CD14-positive monocyte (primary cell): ENCODE measurements around the gene FBXO10. TPM values are rescaled to one million over a fixed set of nuclear protein-coding genes. Genes with fewer than 3 reads are reported as not detected.
"Not testable (repeated sequence)": the region's sequence is repeated elsewhere in the genome, so short reads cannot be mapped to it uniquely, and the experiment has no call there.

ENCODE experiments used
- DNase-seq, 3 donors: peaks; one replicate each; pipeline ENCODE4 v3.0.0-alpha.2; 2011 to 2022
- H2AFZ ChIP-seq: 2 replicates; pipeline ENCODE4 v1.6.0; 2012; ENCODE audit warnings: mild to moderate bottlenecking, low read depth, low read length, inconsistent platforms; ENCODE audit not compliant: insufficient read depth, poor library complexity, severe bottlenecking
- H3K27ac ChIP-seq, 2 donors: 1 replicate in 1 of 2; 2 replicates in 1 of 2; pipeline ENCODE4 v1.5.1; 2012 to 2013; ENCODE audit warnings: low read length in 2 of 2, control low read depth in 1 of 2, inconsistent platforms in 1 of 2, low read depth in 1 of 2, mild to moderate bottlenecking in 1 of 2
- H3K27me3 ChIP-seq, 2 donors: one replicate each; pipeline versions ENCODE4 v1.6.0 to v1.6.1; 2011 to 2013; ENCODE audit warnings: low read length in 2 of 2; ENCODE audit not compliant: control insufficient read depth in 2 of 2, insufficient read depth in 2 of 2
- H3K36me3 ChIP-seq, 2 donors: replicated peaks in 1 of 2; 1 replicate in 1 of 2; 2 replicates in 1 of 2; pipeline versions ENCODE4 v1.5.1 to v1.6.1; 2012 to 2013; ENCODE audit warnings: low read length in 2 of 2, control low read depth in 1 of 2, inconsistent platforms in 1 of 2, mild to moderate bottlenecking in 1 of 2; ENCODE audit not compliant: insufficient read depth in 2 of 2, control insufficient read depth in 1 of 2
- H3K4me1 ChIP-seq, 2 donors: 1 replicate in 1 of 2; 2 replicates in 1 of 2; pipeline versions ENCODE4 v1.5.1 to v1.6.1; 2012 to 2013; ENCODE audit warnings: low read length in 2 of 2, control low read depth in 1 of 2, inconsistent platforms in 1 of 2, mild to moderate bottlenecking in 1 of 2, moderate library complexity in 1 of 2; ENCODE audit not compliant: insufficient read depth in 2 of 2, control insufficient read depth in 1 of 2
- H3K4me2 ChIP-seq: replicated peaks from 2 replicates; pipeline ENCODE3; 2012; ENCODE audit warnings: low read length, moderate library complexity, mild to moderate bottlenecking; ENCODE audit not compliant: poor library complexity, severe bottlenecking; ENCODE audit errors: extremely low read depth
- H3K4me3 ChIP-seq, 3 experiments: fragments of 200-600 bp in 1 of 3; sonication (generic) in 1 of 3; replicated peaks in 1 of 3; 1 replicate in 2 of 3; 2 replicates in 1 of 3; pipeline ENCODE4 v1.5.1; 2011 to 2013; ENCODE audit warnings: low read length in 3 of 3, mild to moderate bottlenecking in 3 of 3, control low read depth in 2 of 3, low read depth in 2 of 3, inconsistent platforms in 1 of 3, moderate library complexity in 1 of 3
- H3K79me2 ChIP-seq: 2 replicates; pipeline ENCODE4 v1.6.0; 2012; ENCODE audit warnings: mild to moderate bottlenecking, control low read depth, inconsistent platforms, low read length, moderate library complexity; ENCODE audit not compliant: insufficient read depth
- H3K9ac ChIP-seq: 2 replicates; pipeline ENCODE4 v1.6.0; 2017; ENCODE audit warnings: low read length, mild to moderate bottlenecking; ENCODE audit not compliant: insufficient read depth, poor library complexity, severe bottlenecking
- H3K9me3 ChIP-seq, 2 donors: replicated peaks in 1 of 2; 1 replicate in 1 of 2; 2 replicates in 1 of 2; pipeline versions ENCODE4 v1.5.1 to v1.6.1; 2012 to 2013; ENCODE audit warnings: low read length in 2 of 2, control low read depth in 1 of 2; ENCODE audit not compliant: control insufficient read depth in 1 of 2, insufficient read depth in 1 of 2
- H4K20me1 ChIP-seq: 2 replicates; pipeline ENCODE4 v1.6.0; 2012; ENCODE audit warnings: mild to moderate bottlenecking, low read length, control low read depth, moderate library complexity; ENCODE audit not compliant: insufficient read depth
- H3K27ac Mint-ChIP-seq, 7 donors: one replicate each; pipeline ENCODE4 v1.8.0; 2020; ENCODE audit warnings: mild to moderate bottlenecking in 7 of 7, mixed read lengths in 7 of 7, moderate library complexity in 6 of 7, inconsistent platforms in 2 of 7
- H3K27me3 Mint-ChIP-seq, 3 donors: one replicate each; pipeline ENCODE4 v1.8.0; 2021 to 2022; ENCODE audit warnings: low read depth in 3 of 3, mild to moderate bottlenecking in 3 of 3, mixed read lengths in 3 of 3, moderate library complexity in 3 of 3, inconsistent platforms in 1 of 3
- H3K36me3 Mint-ChIP-seq, 2 donors: one replicate each; pipeline ENCODE4 v1.8.0; 2020; ENCODE audit warnings: mixed read lengths in 2 of 2, inconsistent platforms in 1 of 2, mild to moderate bottlenecking in 1 of 2
- H3K4me1 Mint-ChIP-seq: one replicate; pipeline ENCODE4 v1.8.0; 2020; ENCODE audit warnings: mild to moderate bottlenecking, mixed read lengths
- H3K4me3 Mint-ChIP-seq, 2 donors: one replicate each; pipeline ENCODE4 v1.8.0; 2020; ENCODE audit warnings: mild to moderate bottlenecking in 2 of 2, mixed read lengths in 2 of 2, moderate library complexity in 1 of 2
- H3K9me3 Mint-ChIP-seq, 7 donors: one replicate each; pipeline ENCODE4 v1.8.0; 2020 to 2022; ENCODE audit warnings: mixed read lengths in 7 of 7, mild to moderate bottlenecking in 6 of 7, moderate library complexity in 6 of 7, inconsistent platforms in 2 of 7
- CTCF ChIP-seq: fragments of 200-600 bp; IDR thresholded peaks from one replicate; pipeline ENCODE4 v1.8.0; 2022; ENCODE audit warnings: antibody characterized with exemption, mild to moderate bottlenecking
- WGBS: methylation state at CpG from one replicate; pipeline ENCODE4 v1.1.5; 2013; ENCODE audit warnings: missing lambda C conversion rate; ENCODE audit not compliant: insufficient coverage; 5-methylcytosine and 5-hydroxymethylcytosine counted together
- intact Hi-C, 2 donors: fragments of 100-400 bp; cut with micrococcal nuclease; formaldehyde crosslinking; loops; one replicate each; pipeline versions ENCODE4 v1.15.0 to v1.15.1; 2023
- polyA plus RNA-seq, 3 donors: library from polyadenylated mRNA; depleted of rRNA in 1 of 3; unstranded in 2 of 3; stranded (reverse) in 1 of 3; fragments of 300-500 nt in 2 of 3; fragments of >200 nt in 1 of 3; fragmentation: Illumina TruSeq in 2 of 3; gene quantifications; 1 replicate in 2 of 3; 2 replicates in 1 of 3; pipeline ENCODE4 v1.2.3, GENCODE V29; 2012 to 2021

FBXO10 gene
- polyA plus RNA-seq, 3 donors: 0.08 to 1.5 TPM; not detected in 1

DNA sequence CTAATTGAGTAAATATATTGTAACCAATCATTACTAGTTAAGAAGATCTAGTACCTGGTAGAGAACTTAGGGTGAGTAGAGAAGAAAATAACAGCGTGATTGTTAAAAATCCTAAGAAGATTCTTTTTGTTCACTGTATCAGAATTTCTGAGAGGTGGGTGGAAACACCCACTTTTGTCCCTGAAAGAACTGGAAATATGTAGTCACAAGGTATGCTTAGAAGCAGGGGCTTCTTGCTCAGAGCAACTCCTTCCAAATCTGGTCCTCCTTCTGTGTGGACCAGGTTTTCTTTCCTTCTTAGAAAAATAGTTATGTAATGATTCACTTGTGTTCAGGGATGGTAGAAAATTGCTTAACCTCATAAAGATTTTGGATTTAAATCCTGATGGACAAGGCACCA is 28.1 kb upstream of the FBXO10 start:
- Histone ChIP-seq H2AFZ (no peak overlapping the region), H3K9ac (no peak overlapping the region), H3K27me3 (peaks cover 3 to 6% of the 10 kb centered on the region in 2 donors), H3K27ac (no peak overlapping the region), H3K79me2 (no peaks in the 10 kb centered on the region), H3K36me3 (no peaks in the 10 kb centered on the region), H4K20me1 (no peaks in the 10 kb centered on the region), H3K9me3 (no peaks in the 10 kb centered on the region), H3K4me3 (no peak overlapping the region), H3K4me1 (no peaks in the 10 kb centered on the region), H3K4me2 (no peak overlapping the region)
- intact Hi-C loops: loop anchor here in 1 of 2 donors (5.0 kb wide), 1 partner anchor 52 kb away; no protein-coding TSS in a partner anchor
- no peak for DNase-seq
- no peak for TF ChIP-seq CTCF
- no CpG with 5 or more reads among the region's 1 CpG for WGBS
- Mint-ChIP-seq H3K4me1 (no peaks in the 10 kb centered on the region), H3K4me3 (no peak overlapping the region), H3K36me3 (no peaks in the 10 kb centered on the region), H3K27ac (no peak overlapping the region), H3K9me3 (no peaks in the 10 kb centered on the region), H3K27me3 (peaks cover 4 to 23% (median 13%) of the 10 kb centered on the region in 3 donors)

DNA sequence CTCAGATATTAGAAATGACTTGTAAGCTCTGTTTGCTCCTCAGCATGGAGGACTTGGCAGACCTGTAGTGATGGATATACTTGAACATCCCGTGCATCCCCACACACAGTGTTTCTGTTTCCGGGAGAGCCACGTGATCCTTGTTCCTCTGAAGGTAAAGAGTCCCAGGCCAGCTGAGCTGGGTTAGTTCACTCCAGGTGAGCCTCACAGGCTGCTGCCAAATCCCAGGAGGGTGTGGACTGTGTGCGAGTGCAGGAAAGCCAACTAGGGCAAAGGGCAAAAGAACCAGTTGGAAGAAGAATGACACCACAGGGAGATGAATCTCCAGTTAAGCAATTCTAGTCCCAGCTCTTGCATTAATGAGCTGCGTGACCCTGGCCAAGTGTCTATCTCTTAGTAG is 26.6 kb upstream of the FBXO10 start:
- no peak overlapping the region for H3K9ac ChIP-seq
- Mint-ChIP-seq H3K36me3 (no peaks in the 10 kb centered on the region), H3K9me3 (no peaks in the 10 kb centered on the region), H3K4me1 (no peaks in the 10 kb centered on the region), H3K27me3 (peaks cover 4 to 21% (median 11%) of the 10 kb centered on the region in 3 donors), H3K4me3 (no peak overlapping the region), H3K27ac (no peak overlapping the region)
- intact Hi-C loops: loop anchor here in 1 of 2 donors (5.0 kb wide), 1 partner anchor 51 kb away; no protein-coding TSS in a partner anchor
- H3K36me3 ChIP-seq: no peaks in the 10 kb centered on the region
- H4K20me1 ChIP-seq: no peaks in the 10 kb centered on the region
- H3K27ac ChIP-seq: no peak overlapping the region
- no peak overlapping the region for H3K4me3 ChIP-seq
- DNase-seq: no peak
- H2AFZ ChIP-seq: no peak overlapping the region
- WGBS: 86% methylated on average over 2 of the region's 5 CpGs
- no peak for TF ChIP-seq CTCF
- no peak overlapping the region for H3K4me2 ChIP-seq
- no peaks in the 10 kb centered on the region for H3K4me1 ChIP-seq
- peaks cover 3 to 6% of the 10 kb centered on the region in 2 donors for H3K27me3 ChIP-seq
- no peaks in the 10 kb centered on the region for H3K9me3 ChIP-seq
- H3K79me2 ChIP-seq: no peaks in the 10 kb centered on the region

DNA sequence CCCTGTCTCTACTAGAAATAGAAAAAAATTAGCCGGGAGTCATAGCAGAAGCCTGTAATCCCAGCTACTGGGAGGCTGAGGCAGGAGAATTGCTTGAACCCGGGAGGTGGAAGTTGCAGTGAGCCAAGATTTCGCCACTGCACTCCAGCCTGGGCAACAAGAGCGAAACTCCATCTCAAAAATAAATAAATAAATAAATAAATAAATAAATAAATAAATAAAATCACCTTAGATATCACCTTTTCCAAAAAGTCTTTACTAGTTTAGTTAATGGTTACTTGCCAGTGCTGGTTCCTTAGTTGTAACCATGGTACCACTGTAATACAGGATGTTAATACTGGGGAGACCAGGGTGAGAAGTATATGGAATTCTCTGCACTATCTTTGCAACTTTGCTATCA is 25.9 kb upstream of the FBXO10 start:
- 100% methylated on average over 1 of the region's 4 CpGs for WGBS
- not testable (repeated sequence) for H2AFZ ChIP-seq, H3K9ac ChIP-seq, H4K20me1 ChIP-seq, H3K27ac ChIP-seq, H3K79me2 ChIP-seq, H3K4me3 Mint-ChIP-seq, H3K36me3 Mint-ChIP-seq, DNase-seq, H3K9me3 Mint-ChIP-seq, H3K4me1 ChIP-seq, H3K4me1 Mint-ChIP-seq, H3K4me3 ChIP-seq, H3K27ac Mint-ChIP-seq, H3K9me3 ChIP-seq, H3K27me3 ChIP-seq, H3K36me3 ChIP-seq, H3K4me2 ChIP-seq
- H3K27me3 Mint-ChIP-seq: peaks cover 6 to 20% (median 7%) of the 10 kb centered on the region in 3 donors
- intact Hi-C loops: loop anchor here in 1 of 2 donors (5.0 kb wide), 1 partner anchor 50 kb away; no protein-coding TSS in a partner anchor
